Stimulated activated CD4-positive, alpha-beta T cell treated with anti-CD3 and anti-CD28 coated beads, Interleukin-1b, Interleukin-23, amount 100 ng/mL, for 4 hours (primary cell): Measurements from ENCODE around the gene PROX1.

Experiments
- DNase-seq, 2 donors: peaks; one replicate each; pipeline ENCODE4 v3.0.0-alpha.2; 2020; ENCODE audit warnings: low read depth in 2 of 2

PROX1 gene

DNA sequence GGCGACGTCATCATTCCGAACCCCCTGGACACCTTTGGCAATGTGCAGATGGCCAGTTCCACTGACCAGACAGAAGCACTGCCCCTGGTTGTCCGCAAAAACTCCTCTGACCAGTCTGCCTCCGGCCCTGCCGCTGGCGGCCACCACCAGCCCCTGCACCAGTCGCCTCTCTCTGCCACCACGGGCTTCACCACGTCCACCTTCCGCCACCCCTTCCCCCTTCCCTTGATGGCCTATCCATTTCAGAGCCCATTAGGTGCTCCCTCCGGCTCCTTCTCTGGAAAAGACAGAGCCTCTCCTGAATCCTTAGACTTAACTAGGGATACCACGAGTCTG lies 10.0 kb downstream of the PROX1 start:
- DNase-seq, result no peak

GRCh38 chr1:213998785-213999184 lies 11.0 kb downstream of the PROX1 start:
- no peak for DNase-seq

DNA sequence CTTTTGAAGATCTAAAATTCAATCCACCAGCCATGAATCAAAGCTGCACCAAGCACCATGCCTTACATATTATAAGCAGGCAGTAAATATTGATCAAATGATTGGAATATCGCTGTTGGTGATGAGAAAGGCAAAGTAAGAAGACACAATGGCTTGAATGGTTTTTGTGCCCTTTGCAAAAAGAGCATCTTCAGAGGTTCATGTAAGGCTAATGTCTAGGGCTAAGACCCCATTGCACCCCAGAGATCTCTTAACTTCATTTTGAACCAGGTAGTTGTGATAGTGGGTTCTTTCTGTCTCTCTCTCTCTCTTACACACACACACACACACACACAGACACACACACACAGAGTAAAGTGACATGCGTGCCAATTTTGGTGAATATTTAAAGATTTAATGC lies 12.0 kb downstream of the PROX1 start:
- DNase-seq, result no peak

DNA sequence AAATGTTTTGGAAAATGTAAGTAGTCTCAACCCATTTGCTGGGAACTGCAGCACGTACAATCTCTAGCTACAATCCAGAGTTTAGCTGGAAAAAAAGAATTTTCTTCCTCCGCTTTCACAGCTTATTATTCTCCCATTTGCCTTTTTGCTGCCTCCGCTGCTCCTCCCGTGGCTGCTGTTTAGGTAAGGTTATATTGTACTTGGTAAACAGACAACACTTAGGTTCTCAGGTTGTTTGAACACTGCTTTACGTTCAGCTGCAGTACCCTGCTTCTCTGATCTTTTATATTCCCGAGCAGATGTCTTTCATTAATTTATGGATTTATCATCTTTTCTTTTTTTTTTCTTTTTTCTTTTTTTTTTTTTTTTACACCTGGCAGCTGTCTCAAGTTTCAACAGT lies 14.3 kb downstream of the PROX1 start:
- no peak for DNase-seq

DNA sequence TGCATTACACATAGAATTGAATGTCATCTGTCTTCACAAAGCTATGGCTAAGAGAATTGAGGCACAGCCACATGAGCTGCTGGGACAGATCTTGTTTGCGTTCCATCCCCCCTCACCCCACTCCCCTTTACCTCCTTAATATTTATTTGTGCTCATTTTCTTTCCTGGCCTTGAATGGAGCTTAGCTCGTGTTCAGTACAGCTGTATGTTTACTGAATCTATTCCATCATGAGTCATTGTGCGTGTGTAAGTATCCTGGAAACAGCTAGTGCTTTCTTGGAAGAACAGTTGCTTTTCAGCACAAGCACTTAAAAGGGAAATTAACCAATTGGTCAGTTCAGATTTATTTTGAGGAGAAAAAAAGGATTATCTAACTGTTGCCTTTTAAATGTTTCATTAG lies 14.7 kb downstream of the PROX1 start:
- DNase-seq, result no peak

DNA sequence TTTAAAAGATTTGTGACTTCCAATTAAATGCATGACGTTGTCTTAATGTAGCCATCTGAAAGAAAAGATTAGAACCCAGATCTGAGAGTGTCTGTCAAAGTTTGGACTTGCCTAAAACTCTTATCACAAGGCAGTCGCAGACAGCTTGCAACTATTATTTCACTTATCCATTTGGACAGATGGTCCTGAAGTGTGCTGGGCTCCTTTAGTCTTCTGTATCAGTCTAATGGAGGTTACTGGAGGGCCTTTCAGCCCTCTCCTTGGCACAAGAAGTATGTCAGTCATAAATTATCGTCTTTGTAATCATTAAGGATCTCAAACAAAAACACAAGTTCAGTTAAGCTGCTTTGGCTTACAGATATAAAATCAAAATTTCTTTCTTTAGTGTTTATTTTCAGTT lies 15.5 kb downstream of the PROX1 start:
- DNase-seq, result no peak

DNA sequence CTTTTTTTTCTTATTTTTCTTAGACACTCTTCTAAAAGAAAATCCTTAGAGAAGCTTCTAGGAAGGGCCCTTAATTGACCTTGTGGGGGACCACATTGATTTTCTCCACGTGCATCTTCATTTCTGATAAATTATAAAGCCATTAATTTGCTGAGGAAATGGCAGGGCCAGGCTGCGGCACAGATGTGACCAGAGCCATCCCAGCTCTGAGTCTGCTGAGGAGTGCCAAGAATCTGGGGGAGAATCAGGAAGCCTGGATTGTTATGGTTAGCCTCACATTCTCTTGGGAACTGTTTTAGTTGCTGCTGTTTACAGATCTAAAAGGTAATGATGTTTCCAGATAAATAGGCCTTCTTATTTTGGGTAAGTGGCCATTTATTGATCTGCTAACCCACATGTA lies 16.2 kb downstream of the PROX1 start:
- DNase-seq, result no peak

- no peak for DNase-seq
Observed at GRCh38 chr1:214004795-214005194, 17.0 kb downstream of the PROX1 start.

- no peak for DNase-seq
Observed at GRCh38 chr1:214005708-214006107, 17.9 kb downstream of the PROX1 start.

- DNase-seq, result no peak
Observed at GRCh38 chr1:214006845-214007244, 19.1 kb downstream of the PROX1 start.

- DNase-seq, result no peak
Observed at GRCh38 chr1:214008347-214008746, 20.6 kb downstream of the PROX1 start.

GRCh38 chr1:214008791-214009422 lies 21.1 kb downstream of the PROX1 start:
- no peak for DNase-seq

DNA sequence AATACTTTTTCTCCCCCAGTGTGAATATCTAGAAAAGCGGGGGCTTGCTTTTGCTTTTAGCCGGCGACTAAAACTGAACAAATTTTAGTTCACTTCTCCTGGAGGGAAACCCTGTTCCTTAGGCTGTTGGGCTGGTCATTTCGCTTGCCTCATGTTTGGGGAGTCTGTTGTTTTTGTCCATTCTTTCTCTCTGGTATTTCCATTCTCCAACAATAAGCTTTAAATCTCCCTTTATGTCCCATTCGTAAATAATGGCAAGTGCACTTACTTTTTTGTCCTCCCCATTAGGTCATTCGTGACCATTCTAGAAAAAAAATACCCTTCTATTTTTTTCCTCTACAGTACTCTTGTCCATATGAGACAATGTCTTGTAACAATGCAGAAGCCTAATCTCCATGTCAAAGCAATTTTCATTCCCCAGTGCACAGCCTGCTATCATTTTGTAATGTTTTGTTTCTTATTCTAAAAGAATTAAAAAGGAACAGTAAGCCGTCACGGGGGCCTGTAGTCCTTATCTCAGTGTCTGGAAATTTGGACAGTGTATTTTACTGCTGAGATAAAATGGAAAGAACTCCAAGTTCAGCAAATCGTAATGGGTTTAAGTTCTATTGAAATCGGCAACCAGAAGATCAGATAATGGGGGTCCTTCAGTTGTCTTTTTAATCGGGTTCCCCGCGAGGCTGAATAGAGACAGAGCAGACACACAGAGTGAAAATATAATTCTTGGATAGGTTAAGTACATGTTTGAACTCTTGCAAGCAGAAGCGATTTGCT lies 21.8 kb downstream of the PROX1 start:
- no peak for DNase-seq

DNA sequence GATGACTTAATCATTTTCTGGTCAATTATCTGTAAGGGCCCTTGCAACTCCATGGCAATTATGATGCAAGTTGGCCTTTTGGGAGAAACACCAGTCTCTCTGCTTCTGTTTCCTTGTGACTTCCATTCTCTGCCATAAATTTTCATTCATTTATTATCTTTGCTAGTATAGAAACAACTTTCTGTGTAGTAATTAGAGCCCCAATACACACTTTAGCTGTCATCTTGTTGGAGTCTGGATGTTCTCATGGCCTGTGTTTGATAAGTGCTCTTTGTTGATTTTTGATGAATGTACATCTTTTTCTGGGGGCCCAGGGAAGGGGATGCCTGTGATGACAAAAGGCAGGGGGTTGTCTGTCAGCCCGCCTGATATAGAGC lies 22.4 kb downstream of the PROX1 start:
- no peak for DNase-seq

DNA sequence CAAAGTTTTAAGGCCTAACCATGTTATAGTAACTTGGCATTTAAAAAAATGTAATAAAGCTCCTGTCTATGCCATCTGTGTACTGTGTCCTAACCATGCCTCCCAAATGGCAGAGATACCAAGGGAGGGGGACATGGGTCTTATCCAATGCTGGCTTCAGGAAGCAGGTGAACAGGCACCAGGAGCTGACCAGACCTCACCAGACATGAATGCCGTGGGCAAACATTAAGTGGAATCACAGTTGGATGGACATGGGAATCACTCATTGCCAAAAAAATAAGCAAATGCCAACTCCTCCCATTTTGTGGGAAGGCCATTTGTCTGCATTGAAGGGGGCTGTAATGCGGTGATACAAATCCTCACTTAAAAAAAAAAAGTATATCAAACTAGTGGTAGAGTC lies 22.9 kb downstream of the PROX1 start:
- no peak for DNase-seq

DNA sequence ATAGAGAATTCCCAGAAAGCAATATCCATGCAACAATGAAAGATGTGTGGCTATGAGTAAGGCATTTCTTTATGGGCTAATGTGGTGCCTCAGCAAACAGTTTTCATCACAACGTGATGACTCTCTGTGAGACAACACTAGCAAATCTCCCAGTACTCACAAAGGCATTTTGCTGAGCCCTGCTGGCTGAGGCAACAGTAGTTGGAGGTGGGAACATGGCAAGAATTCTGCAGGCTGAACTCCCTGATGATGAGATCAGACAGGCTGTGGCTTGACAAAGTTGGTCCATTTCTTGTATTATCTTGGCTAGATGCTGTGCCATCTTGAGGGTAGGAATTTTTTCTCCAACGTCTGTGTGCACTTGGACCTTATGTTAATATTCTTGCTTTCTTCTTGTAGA lies 24.6 kb downstream of the PROX1 start:
- no peak for DNase-seq

- no peak for DNase-seq
Observed at GRCh38 chr1:214013614-214014377, 26.0 kb downstream of the PROX1 start.

GRCh38 chr1:214014730-214015129 lies 27.0 kb downstream of the PROX1 start:
- no peak for DNase-seq

GRCh38 chr1:214017191-214017982 lies 29.6 kb downstream of the PROX1 start:
- DNase-seq, result no peak

GRCh38 chr1:214018386-214019268 lies 30.9 kb downstream of the PROX1 start:
- DNase-seq, result no peak

DNA sequence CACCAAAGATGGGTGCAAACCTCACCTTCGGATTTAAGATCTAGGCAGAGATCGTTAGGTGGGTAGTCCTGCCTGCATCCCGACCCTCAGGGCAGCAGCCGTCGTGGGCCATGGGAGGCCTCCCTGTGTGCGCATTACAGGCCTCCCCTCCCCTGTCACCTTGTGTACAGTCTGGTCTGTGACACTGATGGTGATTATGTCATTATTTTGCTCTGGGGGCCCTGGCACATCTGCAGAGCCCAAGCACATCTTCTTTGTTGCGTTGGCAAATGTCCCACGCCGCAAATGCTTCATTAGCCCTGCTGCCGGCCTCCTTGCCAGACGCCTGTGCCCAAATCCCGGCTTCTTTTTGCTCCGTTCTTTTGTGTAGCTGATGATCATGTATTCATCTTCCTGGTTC lies 31.7 kb downstream of the PROX1 start:
- no peak for DNase-seq
